OCI-LY7 (cell line): ENCODE data around the gene TANGO2. TPM values are rescaled to one million over a fixed set of nuclear protein-coding genes. Genes with fewer than 3 reads are reported as not detected.
A peak's percentile ranks its signal among the peaks of the same experiment; 100 is the strongest.

Source experiments
- BruUV-seq: library from RNA; stranded (reverse); fragments of 400-500 nt; replicated peaks from 2 replicates; lab custom pipeline; 2021; lab: Mats Ljungman, UMichigan
- CTCF ChIA-PET: fragments of 300-600 bp; sonication (Branson Sonifier 250); formaldehyde crosslinking; loops from one replicate; lab custom pipeline; 2022; ENCODE audit warnings: antibody characterized with exemption; ENCODE audit not compliant: unreplicated experiment; lab: Charles Lee
- POLR2A ChIA-PET: fragments of 300-600 bp; sonication (Branson Sonifier 250); formaldehyde crosslinking; loops from one replicate; lab custom pipeline; 2022; ENCODE audit warnings: antibody characterized with exemption; lab: Charles Lee
- DNase-seq: peaks from one replicate; pipeline ENCODE4 v3.0.0-alpha.2; 2015; ENCODE audit warnings: low spot score
- H2AFZ ChIP-seq: fragments of 200-600 bp; sonication (generic), shearing (Covaris generic); 2 replicates; pipeline ENCODE4 v1.6.1; 2014; ENCODE audit warnings: mild to moderate bottlenecking, antibody characterized with exemption, low read length, moderate library complexity
- H3K27ac ChIP-seq: fragments of 200-600 bp; sonication (generic); 2 replicates; pipeline ENCODE4 v1.5.1; 2014; ENCODE audit warnings: mixed run types, low read depth, mild to moderate bottlenecking, moderate library complexity, low read length, inconsistent platforms; ENCODE audit not compliant: poor library complexity, severe bottlenecking
- H3K36me3 ChIP-seq: fragments of 200-600 bp; sonication (generic); 2 replicates; pipeline ENCODE4 v1.6.1; 2014; ENCODE audit warnings: mild to moderate bottlenecking, antibody characterized with exemption, low read length, moderate library complexity, mixed read lengths; ENCODE audit not compliant: insufficient read depth
- H3K4me1 ChIP-seq: fragments of 200-600 bp; sonication (generic); 2 replicates; pipeline ENCODE4 v1.5.1; 2014; ENCODE audit warnings: mild to moderate bottlenecking, low read length; ENCODE audit not compliant: insufficient read depth, poor library complexity, severe bottlenecking
- H3K4me2 ChIP-seq: fragments of 200-600 bp; sonication (generic); 2 replicates; pipeline ENCODE4 v1.6.1; 2014; ENCODE audit warnings: mild to moderate bottlenecking, low read length
- H3K4me3 ChIP-seq: fragments of 200-600 bp; sonication (generic); 2 replicates; pipeline ENCODE4 v1.5.1; 2014; ENCODE audit warnings: mild to moderate bottlenecking, low read depth, low read length; ENCODE audit not compliant: poor library complexity, severe bottlenecking
- H3K79me2 ChIP-seq: fragments of 200-600 bp; sonication (generic); 2 replicates; pipeline ENCODE4 v1.6.1; 2016; ENCODE audit warnings: low read depth, mild to moderate bottlenecking, low read length, moderate library complexity, mixed read lengths; ENCODE audit not compliant: insufficient read depth
- H3K9me2 ChIP-seq: fragments of 200-600 bp; sonication (generic); 2 replicates; pipeline ENCODE4 v1.6.1; 2016; ENCODE audit warnings: mild to moderate bottlenecking, low read length, mixed read lengths; ENCODE audit not compliant: insufficient read depth
- H3K9me3 ChIP-seq: fragments of 200-600 bp; sonication (generic); 2 replicates; pipeline ENCODE4 v1.6.1; 2014; ENCODE audit warnings: mild to moderate bottlenecking, mixed run types, low read length, mixed read lengths
- H4K20me1 ChIP-seq: fragments of 200-600 bp; sonication (generic); 2 replicates; pipeline ENCODE4 v1.6.1; 2014; ENCODE audit warnings: mild to moderate bottlenecking, antibody characterized with exemption, low read length, moderate library complexity, mixed read lengths; ENCODE audit not compliant: insufficient read depth
- EZH2phosphoT487 ChIP-seq: fragments of 200-600 bp; sonication (generic); IDR thresholded peaks from 2 replicates; pipeline ENCODE4 v1.6.1; 2018; ENCODE audit warnings: low read depth, borderline replicate concordance, mild to moderate bottlenecking, mixed run types, antibody characterized with exemption, low read length, moderate library complexity, mixed read lengths
- intact Hi-C: fragments of 100-400 bp; cut with micrococcal nuclease; formaldehyde crosslinking; loops from one replicate; pipeline ENCODE4 v1.10.0; 2022; ENCODE audit not compliant: unreplicated experiment
- total RNA-seq, 2 experiments: library from RNA; depleted of rRNA in 1 of 2; stranded (reverse); fragments of >200 nt in 1 of 2; shearing (Covaris generic) in 1 of 2; gene quantifications; 2 replicates each; pipeline ENCODE4 v1.2.3, GENCODE V29; 2014 to 2022
- TF ChIP-seq, protein P1 (sequence below): fragments of 200-600 bp; sonication (generic); conservative IDR thresholded peaks from 2 replicates; pipeline ENCODE4 v1.5.1; 2014; ENCODE audit warnings: mild to moderate bottlenecking, antibody characterized with exemption, low read length, moderate library complexity, mixed read lengths

Gene TANGO2
- total RNA-seq, 2 experiments from 2014 or later = 18.3 to 23.3 TPM

DNA sequence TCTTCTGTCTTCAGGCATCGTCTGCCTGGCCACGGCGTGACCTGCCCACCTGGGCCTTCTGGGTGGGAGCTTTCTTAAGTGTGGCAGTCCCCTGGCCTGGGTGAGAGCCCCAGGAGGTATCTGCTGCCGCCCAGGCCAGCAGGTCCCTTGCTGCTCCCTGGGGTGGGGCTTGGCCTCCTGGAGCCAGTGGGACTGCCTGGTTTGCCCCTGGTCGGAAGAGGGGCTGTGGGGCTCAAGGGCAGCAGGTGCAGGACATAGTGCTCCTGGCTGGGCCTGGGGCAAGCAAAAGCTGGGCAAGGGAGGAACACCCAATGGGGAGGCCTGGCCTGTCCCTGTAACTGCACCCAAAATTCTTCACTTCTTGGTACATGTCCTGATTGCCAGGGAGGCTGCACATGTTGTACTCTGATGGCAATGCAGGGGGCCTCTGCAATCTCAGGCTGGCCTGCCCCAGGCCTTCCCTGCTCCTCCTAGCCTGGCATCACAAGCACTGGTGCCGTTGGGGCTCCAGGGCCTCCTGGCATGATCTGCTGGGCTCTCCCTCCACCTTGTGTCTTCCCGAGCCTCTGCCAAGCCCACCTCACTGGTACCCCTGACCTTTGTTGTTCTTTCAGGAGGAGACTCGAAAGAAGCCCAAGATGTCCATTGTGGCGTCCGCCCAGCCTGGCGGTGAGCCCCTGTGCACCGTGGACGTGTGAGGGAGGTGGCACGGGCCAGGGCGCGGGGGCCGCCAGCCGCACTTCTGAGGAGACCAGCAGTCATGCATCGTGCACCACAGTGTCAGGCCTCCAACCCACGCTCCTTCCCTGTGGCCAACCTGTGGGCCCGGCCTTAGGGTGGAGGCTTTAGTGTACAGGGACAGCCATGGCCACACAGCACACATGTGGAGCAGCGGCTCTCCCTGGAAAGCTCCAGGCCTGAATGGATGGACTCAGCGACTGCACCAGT, 88.8 kb downstream of the TANGO2 start:
- no peak overlapping the region for H3K4me2 ChIP-seq
- H3K9me2 ChIP-seq = no peaks in the 10 kb centered on the region
- no peak overlapping the region for H3K4me3 ChIP-seq
- H2AFZ ChIP-seq = no peak overlapping the region
- BruUV-seq = no TSS peak
- H3K9me3 ChIP-seq = no peaks in the 10 kb centered on the region
- POLR2A ChIA-PET = no interaction called here
- peaks cover 24% of the 10 kb centered on the region for H3K4me1 ChIP-seq
- no peak for DNase-seq
- H4K20me1 ChIP-seq = no peaks in the 10 kb centered on the region
- peaks cover 99% of the 10 kb centered on the region for H3K36me3 ChIP-seq
- TF ChIP-seq, protein P1, sequence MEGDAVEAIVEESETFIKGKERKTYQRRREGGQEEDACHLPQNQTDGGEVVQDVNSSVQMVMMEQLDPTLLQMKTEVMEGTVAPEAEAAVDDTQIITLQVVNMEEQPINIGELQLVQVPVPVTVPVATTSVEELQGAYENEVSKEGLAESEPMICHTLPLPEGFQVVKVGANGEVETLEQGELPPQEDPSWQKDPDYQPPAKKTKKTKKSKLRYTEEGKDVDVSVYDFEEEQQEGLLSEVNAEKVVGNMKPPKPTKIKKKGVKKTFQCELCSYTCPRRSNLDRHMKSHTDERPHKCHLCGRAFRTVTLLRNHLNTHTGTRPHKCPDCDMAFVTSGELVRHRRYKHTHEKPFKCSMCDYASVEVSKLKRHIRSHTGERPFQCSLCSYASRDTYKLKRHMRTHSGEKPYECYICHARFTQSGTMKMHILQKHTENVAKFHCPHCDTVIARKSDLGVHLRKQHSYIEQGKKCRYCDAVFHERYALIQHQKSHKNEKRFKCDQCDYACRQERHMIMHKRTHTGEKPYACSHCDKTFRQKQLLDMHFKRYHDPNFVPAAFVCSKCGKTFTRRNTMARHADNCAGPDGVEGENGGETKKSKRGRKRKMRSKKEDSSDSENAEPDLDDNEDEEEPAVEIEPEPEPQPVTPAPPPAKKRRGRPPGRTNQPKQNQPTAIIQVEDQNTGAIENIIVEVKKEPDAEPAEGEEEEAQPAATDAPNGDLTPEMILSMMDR = no peak
- no peak for TF ChIP-seq EZH2phosphoT487
- H3K27ac ChIP-seq = no peak overlapping the region
- H3K79me2 ChIP-seq = no peaks in the 10 kb centered on the region
- intact Hi-C loops = no loop called here
- CTCF ChIA-PET = no interaction called here

DNA sequence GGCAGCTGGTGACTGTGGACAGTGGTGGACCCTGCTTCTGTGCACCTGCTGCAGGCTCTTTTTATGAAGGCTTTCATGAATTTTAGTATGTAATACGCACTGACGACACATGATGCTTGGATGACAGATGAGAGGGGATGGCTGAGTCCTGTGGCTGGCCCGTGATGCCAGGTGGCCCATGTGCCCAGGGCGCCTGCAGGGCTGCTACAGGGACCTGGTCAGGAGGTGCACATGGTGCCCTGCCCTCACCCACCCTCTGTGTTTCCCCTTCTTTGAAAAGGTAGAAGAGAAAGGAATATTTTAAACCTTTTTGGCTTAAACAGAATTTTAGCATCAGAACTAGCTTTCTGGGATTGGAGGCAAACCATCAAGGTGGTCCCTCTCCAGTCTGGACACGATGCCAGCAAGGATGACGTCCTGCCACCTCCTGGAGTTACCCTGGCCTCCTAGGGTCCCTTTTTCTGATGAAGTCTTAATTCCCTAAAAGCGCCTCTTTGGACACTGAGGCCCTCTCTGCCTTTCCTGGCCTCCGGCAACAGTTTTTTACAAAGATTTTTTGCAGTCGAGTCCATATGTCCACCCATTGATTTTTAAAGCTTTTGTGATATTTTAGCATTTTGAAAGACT, 89.6 kb downstream of the TANGO2 start:
- Histone ChIP-seq H3K27ac (peak overlapping the region; percentile 84), H3K9me2 (no peaks in the 10 kb centered on the region), H3K4me3 (no peak overlapping the region), H3K36me3 (peaks cover 99% of the 10 kb centered on the region), H3K4me1 (peaks cover 28% of the 10 kb centered on the region), H3K4me2 (no peak overlapping the region), H2AFZ (no peak overlapping the region), H4K20me1 (no peaks in the 10 kb centered on the region), H3K9me3 (no peaks in the 10 kb centered on the region), H3K79me2 (peaks cover 6% of the 10 kb centered on the region; the same call in 1 of the 2 replicates)
- POLR2A ChIA-PET = interaction anchor here (0.6 kb wide), 1 partner anchor 168 kb away, joined by 3 read pairs; no protein-coding TSS in a partner anchor
- TSS peak; percentile 81 for BruUV-seq
- no peak for TF ChIP-seq EZH2phosphoT487
- TF ChIP-seq, protein P1 = no peak
- DNase-seq = no peak
- intact Hi-C loops = no loop called here
- CTCF ChIA-PET = no interaction called here
